Nephron (organoid): ENCODE results near the gene DLGAP1.

Source experiments
- H3K27ac Mint-ChIP-seq, 3 experiments: 2 replicates each; pipeline ENCODE4 v1.8.0; 2020; ENCODE audit warnings: mixed read lengths in 3 of 3, mild to moderate bottlenecking in 2 of 3, moderate library complexity in 1 of 3
- H3K27me3 Mint-ChIP-seq: 2 replicates; pipeline ENCODE4 v1.8.0; 2021; ENCODE audit warnings: low read depth, mild to moderate bottlenecking, moderate library complexity, mixed read lengths
- H3K36me3 Mint-ChIP-seq: 2 replicates; pipeline ENCODE4 v1.8.0; 2020; ENCODE audit warnings: low read depth, mixed read lengths
- H3K4me1 Mint-ChIP-seq: 2 replicates; pipeline ENCODE4 v1.8.0; 2020; ENCODE audit warnings: mixed read lengths
- H3K4me3 Mint-ChIP-seq, 3 experiments: 2 replicates each; pipeline ENCODE4 v1.8.0; 2020; ENCODE audit warnings: mild to moderate bottlenecking in 3 of 3, mixed read lengths in 3 of 3, moderate library complexity in 2 of 3
- H3K9me3 Mint-ChIP-seq: 2 replicates; pipeline ENCODE4 v1.8.0; 2020; ENCODE audit warnings: mixed read lengths
- CTCF ChIP-seq, 3 experiments: fragments of 200-600 bp; sonication (generic); IDR thresholded peaks; one replicate each; pipeline ENCODE4 v1.5.0; 2021; ENCODE audit warnings: antibody characterized with exemption in 3 of 3; ENCODE audit not compliant: unreplicated experiment in 3 of 3

DLGAP1 gene

GRCh38 chr18:4016391-4017049, 438.6 kb downstream of the DLGAP1 start:
- Mint-ChIP-seq H3K9me3 (no peaks in the 10 kb centered on the region), H3K27ac (no peak overlapping the region), H3K4me3 (no peak overlapping the region), H3K36me3 (no peaks in the 10 kb centered on the region), H3K4me1 (no peaks in the 10 kb centered on the region), H3K27me3 (no peaks in the 10 kb centered on the region)
- TF ChIP-seq CTCF (IDR thresholded peaks at IDR 0.05; ENCODE audit: unreplicated experiment in 3 of 3), result no peak

- Mint-ChIP-seq H3K36me3 (no peaks in the 10 kb centered on the region), H3K27me3 (no peaks in the 10 kb centered on the region), H3K27ac (no peak overlapping the region), H3K4me3 (no peak overlapping the region), H3K9me3 (no peaks in the 10 kb centered on the region), H3K4me1 (no peaks in the 10 kb centered on the region)
- TF ChIP-seq CTCF (IDR thresholded peaks at IDR 0.05; ENCODE audit: unreplicated experiment in 3 of 3), result no peak
Measured at GRCh38 chr18:4007846-4008245, 447.3 kb downstream of the DLGAP1 start.

GRCh38 chr18:4004183-4004829, 450.8 kb downstream of the DLGAP1 start:
- Mint-ChIP-seq H3K27ac (no peak overlapping the region), H3K4me1 (no peaks in the 10 kb centered on the region), H3K9me3 (no peaks in the 10 kb centered on the region), H3K4me3 (no peak overlapping the region), H3K27me3 (no peaks in the 10 kb centered on the region), H3K36me3 (no peaks in the 10 kb centered on the region)
- no peak for TF ChIP-seq CTCF (IDR thresholded peaks at IDR 0.05; ENCODE audit: unreplicated experiment in 3 of 3)

- Mint-ChIP-seq H3K27me3 (no peaks in the 10 kb centered on the region), H3K36me3 (no peaks in the 10 kb centered on the region), H3K9me3 (no peaks in the 10 kb centered on the region), H3K4me1 (peaks cover 14% of the 10 kb centered on the region), H3K27ac (no peak overlapping the region), H3K4me3 (no peak overlapping the region)
- TF ChIP-seq CTCF (IDR thresholded peaks at IDR 0.05; ENCODE audit: unreplicated experiment in 3 of 3), result peak; percentile 67 to 81 (median 70)
Measured at GRCh38 chr18:3998698-3999333, 456.3 kb downstream of the DLGAP1 start.

GRCh38 chr18:3995476-3996102, 459.5 kb downstream of the DLGAP1 start:
- H3K9me3 Mint-ChIP-seq, result no peaks in the 10 kb centered on the region
- H3K27me3 Mint-ChIP-seq, result no peaks in the 10 kb centered on the region
- peak overlapping the region in 1 of 3 experiments; percentile 80 for H3K27ac Mint-ChIP-seq
- no peaks in the 10 kb centered on the region for H3K36me3 Mint-ChIP-seq
- H3K4me3 Mint-ChIP-seq, result no peak overlapping the region
- peaks cover 14% of the 10 kb centered on the region for H3K4me1 Mint-ChIP-seq
- peak; percentile 86 to 88 (median 86) for TF ChIP-seq CTCF (IDR thresholded peaks at IDR 0.05; ENCODE audit: unreplicated experiment in 3 of 3)
